ENCODE data around the gene BORCS5.
"Not testable (repeated sequence)": the region's sequence is repeated elsewhere in the genome, so short reads cannot be mapped to it uniquely, and the experiment has no call there.

The BORCS5 gene

GRCh38 chr12:12393171-12393570 is 36.3 kb downstream of the BORCS5 start:
- no peak for DNase-seq (ENCODE audit: low spot score)

- no peak for DNase-seq (ENCODE audit: low spot score)
Observed at GRCh38 chr12:12396694-12397093, 39.8 kb downstream of the BORCS5 start.

- DNase-seq (ENCODE audit: low spot score), result no peak
Observed at GRCh38 chr12:12397184-12397583, 40.3 kb downstream of the BORCS5 start.

GRCh38 chr12:12398026-12398859 is 41.4 kb downstream of the BORCS5 start:
- DNase-seq (ENCODE audit: low spot score), result peak; percentile 93

GRCh38 chr12:12399161-12399560 is 42.3 kb downstream of the BORCS5 start:
- DNase-seq (ENCODE audit: low spot score), result no peak

- no peak for DNase-seq (ENCODE audit: low spot score)
Observed at GRCh38 chr12:12399776-12400305, 43.0 kb downstream of the BORCS5 start.

- DNase-seq (ENCODE audit: low spot score), result no peak
Observed at GRCh38 chr12:12400793-12401192, 43.9 kb downstream of the BORCS5 start.

- no peak for DNase-seq (ENCODE audit: low spot score)
Observed at GRCh38 chr12:12403264-12404248, 46.7 kb downstream of the BORCS5 start.

GRCh38 chr12:12404297-12404696 is 47.4 kb downstream of the BORCS5 start:
- DNase-seq (ENCODE audit: low spot score), result no peak

GRCh38 chr12:12405882-12406281 is 49.0 kb downstream of the BORCS5 start:
- peak; percentile 11 for DNase-seq (ENCODE audit: low spot score)

GRCh38 chr12:12406762-12407161 is 49.9 kb downstream of the BORCS5 start:
- no peak for DNase-seq (ENCODE audit: low spot score)

GRCh38 chr12:12408265-12408690 is 51.4 kb downstream of the BORCS5 start:
- no peak for DNase-seq (ENCODE audit: low spot score)

GRCh38 chr12:12409337-12409736 is 52.5 kb downstream of the BORCS5 start:
- not testable (repeated sequence) for DNase-seq (ENCODE audit: low spot score)

- no peak for DNase-seq (ENCODE audit: low spot score)
Observed at GRCh38 chr12:12415886-12416285, 59.0 kb downstream of the BORCS5 start.

GRCh38 chr12:12419165-12419564 is 62.3 kb downstream of the BORCS5 start:
- not testable (repeated sequence) for DNase-seq (ENCODE audit: low spot score)

GRCh38 chr12:12423367-12423766 is 66.5 kb downstream of the BORCS5 start:
- no peak for DNase-seq (ENCODE audit: low spot score)

GRCh38 chr12:12425001-12425400 is 68.1 kb downstream of the BORCS5 start:
- no peak for DNase-seq (ENCODE audit: low spot score)

GRCh38 chr12:12425616-12426015 is 68.7 kb downstream of the BORCS5 start:
- no peak for DNase-seq (ENCODE audit: low spot score)

GRCh38 chr12:12427568-12427967 is 70.7 kb downstream of the BORCS5 start:
- no peak for DNase-seq (ENCODE audit: low spot score)

GRCh38 chr12:12428047-12428446 is 71.2 kb downstream of the BORCS5 start:
- no peak for DNase-seq (ENCODE audit: low spot score)

- no peak for DNase-seq (ENCODE audit: low spot score)
Observed at GRCh38 chr12:12428961-12429657, 72.2 kb downstream of the BORCS5 start.

GRCh38 chr12:12432364-12432763 is 75.5 kb downstream of the BORCS5 start:
- no peak for DNase-seq (ENCODE audit: low spot score)
